ENCODE results near the gene BRD4.

Gene BRD4

GRCh38 chr19:15198951-15199660 is 133.2 kb downstream of the BRD4 start:
- no peaks in the 10 kb centered on the region for H3K9me3 ChIP-seq (ENCODE audit: control insufficient read depth, insufficient read depth, low read length)
- TF ChIP-seq EZH2phosphoT487 (IDR thresholded peaks at IDR 0.05; ENCODE audit: borderline replicate concordance, low read length): no peak
- no peak for TF ChIP-seq CTCF (IDR thresholded peaks at IDR 0.05; ENCODE audit: low read depth, low read length, poor library complexity, severe bottlenecking)
- H4K20me1 ChIP-seq (ENCODE audit: control insufficient read depth, insufficient read depth, low read depth, low read length): peaks cover 3% of the 10 kb centered on the region; the same call in 1 of the 2 replicates
- no peaks in the 10 kb centered on the region for H3K9me2 ChIP-seq (replicated peaks; ENCODE audit: control insufficient read depth, low read length)
- H3K79me2 ChIP-seq (ENCODE audit: control insufficient read depth, low read length): no peaks in the 10 kb centered on the region
- H3K27ac ChIP-seq (ENCODE audit: low read depth, low read length): no peak overlapping the region
- H3K27me3 ChIP-seq (ENCODE audit: control insufficient read depth, low read length): peaks cover 6% of the 10 kb centered on the region; the same call in 1 of the 2 replicates
- peaks cover 19% of the 10 kb centered on the region for H3K4me1 ChIP-seq (ENCODE audit: control insufficient read depth, low read length)
- H3K4me3 ChIP-seq (ENCODE audit: low read length): no peak overlapping the region
- no peaks in the 10 kb centered on the region for H3K36me3 ChIP-seq (ENCODE audit: control insufficient read depth, low read length)
- H3K4me2 ChIP-seq (ENCODE audit: low read length): no peak overlapping the region
- peaks cover 5% of the 10 kb centered on the region; the same call in 1 of the 2 replicates for H3F3A ChIP-seq (ENCODE audit: control insufficient read depth, insufficient read depth)

- no peaks in the 10 kb centered on the region for H3K79me2 ChIP-seq (ENCODE audit: control insufficient read depth, low read length)
- no peaks in the 10 kb centered on the region for H3K9me2 ChIP-seq (replicated peaks; ENCODE audit: control insufficient read depth, low read length)
- H3K4me2 ChIP-seq (ENCODE audit: low read length): peak overlapping the region; percentile 22; the same call in 1 of the 2 replicates
- H3K27ac ChIP-seq (ENCODE audit: low read depth, low read length): no peak overlapping the region
- H3F3A ChIP-seq (ENCODE audit: control insufficient read depth, insufficient read depth): peaks cover 5% of the 10 kb centered on the region; the same call in 1 of the 2 replicates
- H3K9me3 ChIP-seq (ENCODE audit: control insufficient read depth, insufficient read depth, low read length): no peaks in the 10 kb centered on the region
- no peak overlapping the region for H3K4me3 ChIP-seq (ENCODE audit: low read length)
- peaks cover 19% of the 10 kb centered on the region for H3K4me1 ChIP-seq (ENCODE audit: control insufficient read depth, low read length)
- H4K20me1 ChIP-seq (ENCODE audit: control insufficient read depth, insufficient read depth, low read depth, low read length): peaks cover 3% of the 10 kb centered on the region; the same call in 1 of the 2 replicates
- H3K36me3 ChIP-seq (ENCODE audit: control insufficient read depth, low read length): no peaks in the 10 kb centered on the region
- H3K27me3 ChIP-seq (ENCODE audit: control insufficient read depth, low read length): peaks cover 6% of the 10 kb centered on the region; the same call in 1 of the 2 replicates
- TF ChIP-seq EZH2phosphoT487 (IDR thresholded peaks at IDR 0.05; ENCODE audit: borderline replicate concordance, low read length) (no peak), CTCF (IDR thresholded peaks at IDR 0.05; ENCODE audit: low read depth, low read length, poor library complexity, severe bottlenecking) (no peak)
Measured at GRCh38 chr19:15197942-15198341, 134.4 kb downstream of the BRD4 start.

GRCh38 chr19:15197275-15197941 is 134.9 kb downstream of the BRD4 start:
- peaks cover 5% of the 10 kb centered on the region; the same call in 1 of the 2 replicates for H3F3A ChIP-seq (ENCODE audit: control insufficient read depth, insufficient read depth)
- peaks cover 19% of the 10 kb centered on the region for H3K4me1 ChIP-seq (ENCODE audit: control insufficient read depth, low read length)
- H3K9me3 ChIP-seq (ENCODE audit: control insufficient read depth, insufficient read depth, low read length): no peaks in the 10 kb centered on the region
- no peak for TF ChIP-seq EZH2phosphoT487 (IDR thresholded peaks at IDR 0.05; ENCODE audit: borderline replicate concordance, low read length)
- TF ChIP-seq CTCF (IDR thresholded peaks at IDR 0.05; ENCODE audit: low read depth, low read length, poor library complexity, severe bottlenecking): no peak
- H3K4me2 ChIP-seq (ENCODE audit: low read length): peak overlapping the region; percentile 32
- H3K27ac ChIP-seq (ENCODE audit: low read depth, low read length): no peak overlapping the region
- H3K4me3 ChIP-seq (ENCODE audit: low read length): no peak overlapping the region
- H3K79me2 ChIP-seq (ENCODE audit: control insufficient read depth, low read length): no peaks in the 10 kb centered on the region
- H3K36me3 ChIP-seq (ENCODE audit: control insufficient read depth, low read length): no peaks in the 10 kb centered on the region
- H3K9me2 ChIP-seq (replicated peaks; ENCODE audit: control insufficient read depth, low read length): no peaks in the 10 kb centered on the region
- H4K20me1 ChIP-seq (ENCODE audit: control insufficient read depth, insufficient read depth, low read depth, low read length): peaks cover 3% of the 10 kb centered on the region; the same call in 1 of the 2 replicates
- H3K27me3 ChIP-seq (ENCODE audit: control insufficient read depth, low read length): peaks cover 6% of the 10 kb centered on the region; the same call in 1 of the 2 replicates

All from DOHH2 (cell line).